GM23338 (cell line): ENCODE results near the gene NLK.
"Not testable (repeated sequence)": the region's sequence is repeated elsewhere in the genome, so short reads cannot be mapped to it uniquely, and the experiment has no call there.

ENCODE experiments used
- CREB1 ChIP-seq: fragments of 250-450 bp; sonication (Bioruptor Pico); IDR thresholded peaks from 2 replicates; pipeline ENCODE4 v1.5.0; 2020; ENCODE audit warnings: low read depth, mild to moderate bottlenecking, moderate library complexity
- CTCF ChIP-seq, 2 experiments: fragments of 200-600 bp in 1 of 2; sonication (generic) in 1 of 2; conservative IDR thresholded peaks; 2 replicates each; pipeline versions ENCODE4 v1.5.1 to v1.6.1; 2016 to 2017; ENCODE audit warnings: antibody characterized with exemption in 2 of 2, low read depth in 2 of 2, mild to moderate bottlenecking in 2 of 2, moderate library complexity in 1 of 2
- EZH2 ChIP-seq: fragments of 200-600 bp; sonication (generic); IDR thresholded peaks from one replicate; pipeline ENCODE4 v1.8.0; 2017; ENCODE audit warnings: antibody characterized with exemption, mild to moderate bottlenecking, low read depth; ENCODE audit not compliant: unreplicated experiment
- EZH2phosphoT487 ChIP-seq: fragments of 200-600 bp; sonication (generic); IDR thresholded peaks from one replicate; pipeline ENCODE4 v1.8.1; 2018; ENCODE audit warnings: antibody characterized with exemption; ENCODE audit not compliant: unreplicated experiment
- JUNB ChIP-seq: IDR thresholded peaks from one replicate; pipeline ENCODE4 v1.6.1; 2016; ENCODE audit warnings: antibody characterized with exemption; ENCODE audit not compliant: unreplicated experiment
- POLR2AphosphoS5 ChIP-seq: IDR thresholded peaks from 2 replicates; pipeline ENCODE4 v1.6.1; 2016; ENCODE audit warnings: antibody characterized with exemption, low read depth
- REST ChIP-seq: IDR thresholded peaks from one replicate; pipeline ENCODE4 v1.6.1; 2018; ENCODE audit warnings: antibody characterized with exemption; ENCODE audit not compliant: unreplicated experiment
- STAT1 ChIP-seq: IDR thresholded peaks from one replicate; pipeline ENCODE4 v1.6.1; 2016; ENCODE audit warnings: antibody characterized with exemption; ENCODE audit not compliant: unreplicated experiment

GRCh38 chr17:28035452-28035851, 7.0 kb upstream of the NLK start:
- not testable (repeated sequence) for TF ChIP-seq EZH2; CTCF (conservative IDR thresholded peaks at IDR 0.05; ENCODE audit: low read depth in 2 of 2); STAT1; POLR2AphosphoS5; REST; JUNB; EZH2phosphoT487; CREB1 (CRISPR knock-in tag)
